Thymus (tissue), 11 donors: Measurements from ENCODE around the gene JAK2. TPM values are rescaled to one million over a fixed set of nuclear protein-coding genes. Genes with fewer than 3 reads are reported as not detected.
"Not testable (repeated sequence)": the region's sequence is repeated elsewhere in the genome, so short reads cannot be mapped to it uniquely, and the experiment has no call there.

Experiments
- DNase-seq, 9 donors: peaks; one replicate each; pipeline ENCODE4 v3.0.0-alpha.2; 2013; ENCODE audit warnings: low spot score in 9 of 9, low read depth in 6 of 9, missing footprints in 1 of 9
- H3K27ac ChIP-seq, 2 donors: one replicate each; pipeline ENCODE4 v1.5.1; 2013; ENCODE audit warnings: control low read depth in 1 of 2, low read depth in 1 of 2, low read length in 1 of 2, mild to moderate bottlenecking in 1 of 2, moderate library complexity in 1 of 2
- H3K27me3 ChIP-seq, 2 donors: one replicate each; pipeline ENCODE4 v1.5.1; 2013; ENCODE audit warnings: low read length in 1 of 2; ENCODE audit not compliant: control insufficient read depth in 2 of 2, insufficient read depth in 1 of 2
- H3K36me3 ChIP-seq, 2 donors: one replicate each; pipeline ENCODE4 v1.5.1; 2013; ENCODE audit warnings: low read length in 1 of 2, mild to moderate bottlenecking in 1 of 2, moderate library complexity in 1 of 2; ENCODE audit not compliant: control insufficient read depth in 2 of 2, insufficient read depth in 2 of 2
- H3K4me1 ChIP-seq, 2 donors: one replicate each; pipeline ENCODE4 v1.5.1; 2013; ENCODE audit warnings: low read length in 2 of 2; ENCODE audit not compliant: control insufficient read depth in 2 of 2, insufficient read depth in 2 of 2
- H3K4me3 ChIP-seq, 2 donors: one replicate each; pipeline ENCODE4 v1.5.1; 2013; ENCODE audit warnings: low read length in 2 of 2, control low read depth in 1 of 2, mild to moderate bottlenecking in 1 of 2
- H3K9me3 ChIP-seq, 2 donors: one replicate each; pipeline ENCODE4 v1.5.1; 2013; ENCODE audit warnings: low read length in 1 of 2, mild to moderate bottlenecking in 1 of 2; ENCODE audit not compliant: control insufficient read depth in 2 of 2, insufficient read depth in 1 of 2
- WGBS: extraction: QIAGEN DNeasy Blood & Tissue Kit; methylation state at CpG from one replicate; pipeline ENCODE4 v1.1.7; 2013; 5-methylcytosine and 5-hydroxymethylcytosine counted together
- polyA plus RNA-seq: library from polyadenylated mRNA; stranded (reverse); fragments of 200-250 nt; gene quantifications from one replicate; pipeline ENCODE4 v1.2.3, GENCODE V29; 2013
- total RNA-seq: library from RNA; stranded (reverse); fragments of 120-200 nt; gene quantifications from one replicate; pipeline ENCODE4 v1.2.4, GENCODE V29; 2013
- donor health status: healthy.

JAK2 gene
- total and polyA plus RNA-seq, 2 donors, result 11.2 to 13.9 TPM

DNA sequence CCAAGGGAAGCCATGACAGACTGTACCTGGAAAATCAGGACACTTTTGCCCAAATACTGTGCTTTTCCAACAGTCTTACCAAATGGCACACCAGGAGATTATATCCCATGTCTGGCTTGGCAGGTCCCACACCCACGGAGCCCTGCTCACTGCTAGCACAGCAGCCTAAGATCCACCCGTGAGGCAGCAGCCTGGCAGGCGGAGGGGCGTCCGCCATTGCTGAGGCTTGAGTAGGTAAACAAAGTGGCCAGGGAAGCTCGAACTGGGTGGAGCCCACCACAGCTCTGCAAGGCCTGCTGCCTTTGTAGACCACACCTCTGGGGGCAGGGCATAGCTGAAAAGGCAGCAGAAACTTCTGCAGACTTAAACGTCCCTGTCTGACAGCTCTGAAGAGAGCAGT, 116.1 kb downstream of the JAK2 start:
- H3K4me3 ChIP-seq, DNase-seq, H3K27ac ChIP-seq, H3K27me3 ChIP-seq, H3K9me3 ChIP-seq, H3K4me1 ChIP-seq, H3K36me3 ChIP-seq: not testable (repeated sequence)
- over 99% methylated on average over 7 of the region's 7 CpGs for WGBS

- H3K9me3 ChIP-seq, result peaks cover 0 to 11% of the 10 kb centered on the region in 2 donors
- not testable (repeated sequence) for H3K4me3 ChIP-seq, H3K27ac ChIP-seq, DNase-seq, H3K27me3 ChIP-seq, H3K4me1 ChIP-seq, H3K36me3 ChIP-seq
- 98% methylated on average over 2 of the region's 2 CpGs for WGBS
Measured at GRCh38 chr9:5106517-5106916, 121.4 kb downstream of the JAK2 start.

GRCh38 chr9:5110867-5111681, 126.0 kb downstream of the JAK2 start:
- no peaks in the 10 kb centered on the region for H3K4me1 ChIP-seq
- no peak overlapping the region for H3K4me3 ChIP-seq
- peaks cover 5 to 11% of the 10 kb centered on the region in 2 donors for H3K36me3 ChIP-seq
- 97% methylated on average over 50 of the region's 50 CpGs for WGBS
- H3K27ac ChIP-seq, result no peak overlapping the region
- H3K27me3 ChIP-seq, result no peaks in the 10 kb centered on the region
- DNase-seq, result no peak
- peaks cover 2 to 33% of the 10 kb centered on the region in 2 donors for H3K9me3 ChIP-seq

- H3K36me3 ChIP-seq, result peaks cover 5 to 11% of the 10 kb centered on the region in 2 donors
- H3K9me3 ChIP-seq, result peaks cover 2 to 33% of the 10 kb centered on the region in 2 donors
- WGBS, result 98% methylated on average over 28 of the region's 28 CpGs
- no peaks in the 10 kb centered on the region for H3K4me1 ChIP-seq
- no peak for DNase-seq
- H3K27ac ChIP-seq, result no peak overlapping the region
- no peak overlapping the region for H3K4me3 ChIP-seq
- H3K27me3 ChIP-seq, result no peaks in the 10 kb centered on the region
Measured at GRCh38 chr9:5111696-5112095, 126.6 kb downstream of the JAK2 start.

DNA sequence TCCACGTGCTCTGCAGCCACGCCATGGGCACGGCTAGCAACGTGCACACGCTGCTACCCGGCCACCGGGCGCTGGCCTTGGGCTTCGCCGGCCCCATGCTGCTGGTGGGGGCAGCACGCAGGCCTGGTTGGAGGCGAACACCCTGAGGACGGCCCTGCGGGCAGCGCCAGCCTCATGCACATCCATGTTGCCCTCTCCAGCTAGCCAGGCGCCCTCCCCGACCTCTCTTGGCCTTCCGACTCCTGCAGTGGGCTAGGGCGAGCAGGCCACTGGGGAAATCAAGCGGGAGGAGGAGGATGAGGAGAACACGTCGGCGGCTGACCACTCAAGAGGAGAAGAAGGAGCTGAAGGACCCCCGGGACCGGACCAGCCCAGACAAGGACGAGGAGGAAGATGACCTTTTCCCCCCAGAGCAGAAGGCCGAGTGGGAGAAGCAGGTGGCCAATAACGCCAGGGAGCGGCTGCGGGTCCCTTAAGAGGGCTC, 127.1 kb downstream of the JAK2 start:
- Histone ChIP-seq H3K4me1 (no peaks in the 10 kb centered on the region), H3K27me3 (no peaks in the 10 kb centered on the region), H3K4me3 (no peak overlapping the region), H3K36me3 (peaks cover 5 to 11% of the 10 kb centered on the region in 2 donors), H3K27ac (no peak overlapping the region), H3K9me3 (peaks cover 2 to 33% of the 10 kb centered on the region in 2 donors)
- no peak for DNase-seq
- WGBS, result 99% methylated on average over 30 of the region's 30 CpGs

DNA sequence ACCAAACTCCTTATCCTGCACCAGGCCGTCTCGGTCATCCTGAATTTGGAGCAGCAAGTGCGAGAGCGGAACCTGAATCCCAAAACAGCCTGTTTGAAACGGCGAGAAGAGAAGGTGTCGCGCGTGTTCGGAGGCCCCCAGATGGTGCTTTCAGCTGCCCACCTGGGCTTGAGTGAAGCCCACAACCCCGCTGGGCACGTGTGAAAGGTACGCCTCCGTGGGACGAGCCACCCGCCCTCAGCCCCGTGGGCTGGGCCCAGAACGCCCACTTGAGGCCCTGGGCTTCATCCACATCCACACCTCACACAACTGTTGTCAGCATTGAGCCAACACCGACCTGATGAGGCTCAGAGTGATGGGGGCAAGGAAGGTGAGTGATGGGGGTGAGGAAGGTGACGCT, 127.6 kb downstream of the JAK2 start:
- no peak for DNase-seq
- WGBS, result 96% methylated on average over 20 of the region's 20 CpGs
- Histone ChIP-seq H3K9me3 (peaks cover 2 to 33% of the 10 kb centered on the region in 2 donors), H3K4me1 (no peaks in the 10 kb centered on the region), H3K4me3 (no peak overlapping the region), H3K36me3 (peaks cover 5 to 11% of the 10 kb centered on the region in 2 donors), H3K27ac (no peak overlapping the region), H3K27me3 (no peaks in the 10 kb centered on the region)

DNA sequence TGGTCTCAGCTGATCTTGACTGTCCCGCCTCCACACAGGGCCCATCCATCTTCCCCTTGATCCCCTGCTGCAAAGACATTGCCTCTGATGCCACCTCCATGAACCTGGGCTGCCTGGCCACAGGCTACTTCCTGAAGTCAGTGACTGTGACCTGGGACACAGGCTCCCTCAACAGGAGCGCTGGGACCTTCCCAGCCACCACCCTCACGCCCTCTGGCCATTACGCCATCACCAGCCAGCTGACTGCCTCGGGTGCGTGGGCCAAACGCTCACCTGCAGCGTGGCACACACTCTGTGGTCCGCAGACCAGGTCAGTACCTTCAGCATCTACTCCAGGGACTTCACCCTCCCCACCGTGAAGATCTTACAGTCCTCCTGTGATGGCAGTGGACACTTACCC, 128.5 kb downstream of the JAK2 start:
- Histone ChIP-seq H3K27me3 (no peaks in the 10 kb centered on the region), H3K36me3 (peaks cover 5 to 11% of the 10 kb centered on the region in 2 donors), H3K4me1 (no peaks in the 10 kb centered on the region), H3K27ac (no peak overlapping the region), H3K9me3 (peaks cover 2 to 33% of the 10 kb centered on the region in 2 donors), H3K4me3 (no peak overlapping the region)
- WGBS, result over 99% methylated on average over 10 of the region's 10 CpGs
- no peak for DNase-seq

GRCh38 chr9:5113994-5114748, 129.1 kb downstream of the JAK2 start:
- 98% methylated on average over 22 of the region's 22 CpGs for WGBS
- H3K4me3 ChIP-seq, result no peak overlapping the region
- DNase-seq, result no peak
- peaks cover 5 to 11% of the 10 kb centered on the region in 2 donors for H3K36me3 ChIP-seq
- peaks cover 2 to 33% of the 10 kb centered on the region in 2 donors for H3K9me3 ChIP-seq
- H3K27me3 ChIP-seq, result no peaks in the 10 kb centered on the region
- no peaks in the 10 kb centered on the region for H3K4me1 ChIP-seq
- no peak overlapping the region for H3K27ac ChIP-seq

GRCh38 chr9:5122116-5122515, 137.0 kb downstream of the JAK2 start:
- Histone ChIP-seq H3K4me3 (no peak overlapping the region), H3K27ac (no peak overlapping the region), H3K9me3 (no peaks in the 10 kb centered on the region), H3K4me1 (no peaks in the 10 kb centered on the region), H3K27me3 (no peaks in the 10 kb centered on the region), H3K36me3 (no peaks in the 10 kb centered on the region)
- 98% methylated on average over 1 of the region's 1 CpG for WGBS
- DNase-seq, result no peak
